GM13976 (cell line): ENCODE data around the gene KCNJ12.
"Not testable (repeated sequence)": the region's sequence is repeated elsewhere in the genome, so short reads cannot be mapped to it uniquely, and the experiment has no call there.

ENCODE experiments used
- DNase-seq: peaks from one replicate; pipeline ENCODE4 v3.0.0; 2012; ENCODE audit warnings: low spot score
- CTCF ChIP-seq: IDR thresholded peaks from 2 replicates; pipeline ENCODE4 v1.5.1; 2012; ENCODE audit warnings: borderline replicate concordance, mild to moderate bottlenecking; ENCODE audit not compliant: insufficient read depth; ENCODE audit errors: extremely low read depth, missing control alignments, control extremely low read depth
- in situ Hi-C: fragments of 300-500 bp; cut with MboI; formaldehyde crosslinking; loops from one replicate; pipeline ENCODE4 v1.12.0; 2022; ENCODE audit warnings: low sequenced_read_pairs, mixed read lengths, inconsistent platforms; ENCODE audit not compliant: unreplicated experiment

Gene KCNJ12

GRCh38 chr17:21392266-21392665 is 16.1 kb downstream of the KCNJ12 start:
- in situ Hi-C loops, result no loop called here
- no peak for DNase-seq
- TF ChIP-seq CTCF, result no peak

GRCh38 chr17:21394265-21394664 is 18.1 kb downstream of the KCNJ12 start:
- in situ Hi-C loops, result no loop called here
- TF ChIP-seq CTCF, result no peak
- DNase-seq, result no peak

GRCh38 chr17:21395764-21396163 is 19.6 kb downstream of the KCNJ12 start:
- no peak for TF ChIP-seq CTCF
- DNase-seq, result no peak
- in situ Hi-C loops, result no loop called here

- TF ChIP-seq CTCF, result no peak
- DNase-seq, result no peak
- in situ Hi-C loops, result no loop called here
Observed at GRCh38 chr17:21396237-21396636, 20.1 kb downstream of the KCNJ12 start.

- in situ Hi-C loops, result no loop called here
- TF ChIP-seq CTCF, result no peak
- no peak for DNase-seq
Observed at GRCh38 chr17:21397341-21398190, 21.4 kb downstream of the KCNJ12 start.

GRCh38 chr17:21399474-21400186 is 23.5 kb downstream of the KCNJ12 start:
- in situ Hi-C loops, result loop anchor here (25.0 kb wide), 1 partner anchor 313 kb away; no protein-coding TSS in a partner anchor
- DNase-seq, result no peak
- no peak for TF ChIP-seq CTCF

GRCh38 chr17:21400187-21400569 is 24.0 kb downstream of the KCNJ12 start:
- DNase-seq, result not testable (repeated sequence)
- in situ Hi-C loops, result loop anchor here (25.0 kb wide), 1 partner anchor 312 kb away; no protein-coding TSS in a partner anchor
